DOHH2 (cell line): ENCODE measurements around the gene AJAP1.
"Not testable (repeated sequence)": the region's sequence is repeated elsewhere in the genome, so short reads cannot be mapped to it uniquely, and the experiment has no call there.

ENCODE experiments used
- H3F3A ChIP-seq: fragments of 200-600 bp; sonication (generic), shearing (Covaris generic); 2 replicates; pipeline ENCODE4 v1.6.0; 2016; ENCODE audit warnings: antibody characterized with exemption, mild to moderate bottlenecking; ENCODE audit not compliant: control insufficient read depth, insufficient read depth
- H3K27ac ChIP-seq: fragments of 200-600 bp; sonication (generic); 2 replicates; pipeline ENCODE4 v1.5.1; 2014; ENCODE audit warnings: low read depth, mild to moderate bottlenecking, low read length, moderate library complexity
- H3K27me3 ChIP-seq: fragments of 200-600 bp; sonication (generic); 2 replicates; pipeline ENCODE4 v1.6.1; 2014; ENCODE audit warnings: mild to moderate bottlenecking, low read length, mixed read lengths; ENCODE audit not compliant: control insufficient read depth
- H3K36me3 ChIP-seq: fragments of 200-600 bp; sonication (generic); 2 replicates; pipeline ENCODE4 v1.6.1; 2014; ENCODE audit warnings: mild to moderate bottlenecking, low read length, moderate library complexity, mixed read lengths; ENCODE audit not compliant: control insufficient read depth
- H3K4me1 ChIP-seq: fragments of 200-600 bp; sonication (generic); 2 replicates; pipeline ENCODE4 v1.6.1; 2014; ENCODE audit warnings: mild to moderate bottlenecking, low read length, mixed read lengths; ENCODE audit not compliant: control insufficient read depth
- H3K4me2 ChIP-seq: fragments of 200-600 bp; sonication (generic); 2 replicates; pipeline ENCODE4 v1.6.0; 2014; ENCODE audit warnings: mild to moderate bottlenecking, low read length, moderate library complexity
- H3K4me3 ChIP-seq: fragments of 200-600 bp; sonication (generic); 2 replicates; pipeline ENCODE4 v1.5.1; 2014; ENCODE audit warnings: mild to moderate bottlenecking, low read length, mixed read lengths
- H3K79me2 ChIP-seq: fragments of 200-600 bp; sonication (generic); 2 replicates; pipeline ENCODE4 v1.6.1; 2014; ENCODE audit warnings: mild to moderate bottlenecking, low read length, mixed read lengths; ENCODE audit not compliant: control insufficient read depth
- H3K9me2 ChIP-seq: fragments of 200-600 bp; sonication (generic); replicated peaks from 2 replicates; pipeline ENCODE4 v1.6.1; 2014; ENCODE audit warnings: mild to moderate bottlenecking, low read length, mixed read lengths; ENCODE audit not compliant: control insufficient read depth
- H3K9me3 ChIP-seq: fragments of 200-600 bp; sonication (generic); 2 replicates; pipeline ENCODE4 v1.6.1; 2014; ENCODE audit warnings: antibody characterized with exemption, low read length, mixed read lengths; ENCODE audit not compliant: control insufficient read depth, insufficient read depth
- H4K20me1 ChIP-seq: fragments of 200-600 bp; sonication (generic); 2 replicates; pipeline ENCODE4 v1.6.0; 2014; ENCODE audit warnings: low read depth, mild to moderate bottlenecking, antibody characterized with exemption, low read length, moderate library complexity; ENCODE audit not compliant: control insufficient read depth, insufficient read depth
- EZH2phosphoT487 ChIP-seq: fragments of 200-600 bp; sonication (generic); IDR thresholded peaks from 2 replicates; pipeline ENCODE4 v1.6.1; 2017; ENCODE audit warnings: borderline replicate concordance, mild to moderate bottlenecking, antibody characterized with exemption, low read length, moderate library complexity, mixed read lengths
- TF ChIP-seq, protein P1 (sequence below): fragments of 200-600 bp; sonication (generic); IDR thresholded peaks from one replicate; pipeline ENCODE4 v1.5.1; 2014; ENCODE audit warnings: antibody characterized with exemption, mild to moderate bottlenecking, low read depth, low read length; ENCODE audit not compliant: poor library complexity, severe bottlenecking

AJAP1 gene

DNA sequence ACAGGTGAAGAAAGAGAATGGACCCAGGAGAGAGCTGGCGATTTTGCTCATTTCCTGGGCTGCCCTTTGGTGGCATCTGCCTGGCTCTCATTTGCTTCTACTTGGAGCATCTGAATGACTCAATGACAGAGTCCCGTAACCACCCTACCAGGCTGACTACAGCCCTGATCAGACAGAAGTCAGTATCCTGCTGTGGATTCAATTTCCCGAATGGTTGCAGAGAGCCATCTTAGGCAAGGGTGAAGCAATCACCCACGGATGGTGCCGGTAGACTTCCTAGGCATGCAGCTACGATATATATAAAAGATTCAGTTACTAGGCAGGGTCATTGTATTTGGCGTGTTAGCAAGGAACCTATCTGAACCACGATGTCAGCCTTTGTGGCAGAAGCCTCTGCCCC lies 10.2 kb downstream of the AJAP1 start:
- Histone ChIP-seq H3K9me2 (no peaks in the 10 kb centered on the region), H3F3A (no peaks in the 10 kb centered on the region), H4K20me1 (no peaks in the 10 kb centered on the region), H3K79me2 (no peaks in the 10 kb centered on the region), H3K4me2 (no peak overlapping the region), H3K9me3 (no peaks in the 10 kb centered on the region), H3K27ac (no peak overlapping the region), H3K4me1 (no peaks in the 10 kb centered on the region), H3K27me3 (peaks cover 8% of the 10 kb centered on the region; the same call in 1 of the 2 replicates), H3K4me3 (no peak overlapping the region), H3K36me3 (no peaks in the 10 kb centered on the region)
- TF ChIP-seq, protein P1, sequence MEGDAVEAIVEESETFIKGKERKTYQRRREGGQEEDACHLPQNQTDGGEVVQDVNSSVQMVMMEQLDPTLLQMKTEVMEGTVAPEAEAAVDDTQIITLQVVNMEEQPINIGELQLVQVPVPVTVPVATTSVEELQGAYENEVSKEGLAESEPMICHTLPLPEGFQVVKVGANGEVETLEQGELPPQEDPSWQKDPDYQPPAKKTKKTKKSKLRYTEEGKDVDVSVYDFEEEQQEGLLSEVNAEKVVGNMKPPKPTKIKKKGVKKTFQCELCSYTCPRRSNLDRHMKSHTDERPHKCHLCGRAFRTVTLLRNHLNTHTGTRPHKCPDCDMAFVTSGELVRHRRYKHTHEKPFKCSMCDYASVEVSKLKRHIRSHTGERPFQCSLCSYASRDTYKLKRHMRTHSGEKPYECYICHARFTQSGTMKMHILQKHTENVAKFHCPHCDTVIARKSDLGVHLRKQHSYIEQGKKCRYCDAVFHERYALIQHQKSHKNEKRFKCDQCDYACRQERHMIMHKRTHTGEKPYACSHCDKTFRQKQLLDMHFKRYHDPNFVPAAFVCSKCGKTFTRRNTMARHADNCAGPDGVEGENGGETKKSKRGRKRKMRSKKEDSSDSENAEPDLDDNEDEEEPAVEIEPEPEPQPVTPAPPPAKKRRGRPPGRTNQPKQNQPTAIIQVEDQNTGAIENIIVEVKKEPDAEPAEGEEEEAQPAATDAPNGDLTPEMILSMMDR, result no peak
- no peak for TF ChIP-seq EZH2phosphoT487

DNA sequence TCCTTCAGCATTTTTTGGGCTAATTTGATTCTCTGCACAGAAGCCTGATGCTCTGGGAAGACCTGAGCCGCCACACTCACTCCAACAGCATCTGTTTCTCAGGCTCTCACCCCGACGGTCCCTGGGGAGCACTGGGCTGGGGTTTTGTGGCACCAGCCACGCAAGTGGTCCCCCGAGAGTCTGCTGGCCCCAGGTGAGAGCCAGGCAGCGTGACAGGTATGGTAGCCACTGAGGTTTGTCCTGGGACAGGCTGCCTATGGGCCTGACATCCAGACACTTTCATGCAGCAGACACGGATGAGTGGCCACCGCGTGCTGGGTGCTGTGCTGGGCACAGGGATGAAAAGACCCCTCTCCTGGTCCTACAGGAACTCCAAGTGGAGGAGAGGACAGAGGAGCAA lies 11.0 kb downstream of the AJAP1 start:
- Histone ChIP-seq H3K4me1 (no peaks in the 10 kb centered on the region), H3K9me3 (no peaks in the 10 kb centered on the region), H3K79me2 (no peaks in the 10 kb centered on the region), H4K20me1 (no peaks in the 10 kb centered on the region), H3K4me3 (no peak overlapping the region), H3K36me3 (no peaks in the 10 kb centered on the region), H3K4me2 (no peak overlapping the region), H3K9me2 (no peaks in the 10 kb centered on the region), H3K27me3 (peaks cover 4% of the 10 kb centered on the region; the same call in 1 of the 2 replicates), H3F3A (no peaks in the 10 kb centered on the region), H3K27ac (no peak overlapping the region)
- TF ChIP-seq, protein P1, result no peak
- TF ChIP-seq EZH2phosphoT487, result no peak

DNA sequence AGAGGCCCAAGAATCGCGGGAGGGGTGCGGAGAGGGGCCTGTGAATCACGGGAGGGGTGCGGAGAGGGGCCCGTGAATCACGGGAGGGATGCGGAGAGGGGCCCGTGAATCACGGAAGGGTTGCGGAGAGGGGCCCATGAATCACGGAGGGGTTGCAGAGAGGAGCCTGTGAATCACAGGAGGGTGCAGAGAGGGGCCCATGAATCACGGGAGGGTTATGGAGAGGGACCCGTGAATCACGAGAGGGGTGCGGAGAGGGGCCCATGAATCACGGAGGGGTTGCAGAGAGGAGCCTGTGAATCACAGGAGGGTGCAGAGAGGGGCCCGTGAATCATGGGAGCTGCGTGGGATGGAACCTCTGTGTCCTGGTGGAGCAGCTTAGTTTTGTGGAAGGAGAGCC lies 12.3 kb downstream of the AJAP1 start:
- H3K4me1 ChIP-seq, H3K27ac ChIP-seq, H3K9me2 ChIP-seq: not testable (repeated sequence)

DNA sequence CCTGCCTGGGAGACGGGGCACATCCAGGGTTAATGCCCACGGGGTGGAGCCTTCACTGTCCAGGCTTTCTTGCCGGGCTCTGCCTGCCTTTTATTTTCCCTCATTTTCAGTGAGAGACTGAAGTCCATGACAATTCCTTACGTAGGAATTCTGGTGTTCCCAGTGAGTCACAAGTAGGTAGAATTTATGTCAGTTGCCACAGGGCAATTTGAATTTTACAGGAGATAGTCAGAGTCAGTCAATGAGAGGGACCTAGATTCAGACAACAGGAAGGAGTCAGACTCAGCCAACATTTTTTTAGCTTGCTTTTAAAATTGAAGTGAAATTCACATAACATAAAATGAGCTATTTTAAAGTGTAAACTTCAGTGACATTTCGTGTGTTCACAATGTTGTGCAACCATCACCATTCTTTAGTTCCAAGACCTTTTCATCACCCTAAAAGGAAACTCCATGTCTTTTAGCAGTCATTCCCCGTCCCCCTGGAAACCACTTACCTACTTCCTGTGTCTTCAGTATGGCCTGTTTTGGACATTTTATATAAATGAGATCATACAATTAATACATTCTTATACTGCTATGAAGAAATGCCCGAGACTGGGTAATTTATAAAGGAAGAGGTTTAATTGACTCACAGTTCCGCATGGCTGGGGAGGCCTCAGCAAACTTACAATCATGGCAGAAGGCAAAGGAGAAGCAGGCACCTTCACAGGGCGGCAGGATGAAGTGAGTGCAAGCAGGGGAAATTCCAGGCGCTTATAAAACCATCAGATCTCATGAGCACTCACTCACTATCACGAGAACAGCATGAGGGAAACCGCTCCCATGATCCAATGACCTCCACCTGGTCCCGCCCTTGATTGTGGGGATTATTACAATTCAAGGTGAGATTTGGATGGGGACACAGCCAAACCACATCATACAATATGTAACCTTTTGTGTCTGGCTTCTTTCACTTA lies 14.6 kb downstream of the AJAP1 start:
- Histone ChIP-seq H3K9me2 (no peaks in the 10 kb centered on the region), H3K79me2 (no peaks in the 10 kb centered on the region), H3K4me1 (no peaks in the 10 kb centered on the region), H3K27me3 (no peaks in the 10 kb centered on the region), H4K20me1 (no peaks in the 10 kb centered on the region), H3K36me3 (no peaks in the 10 kb centered on the region), H3K9me3 (no peaks in the 10 kb centered on the region), H3F3A (no peaks in the 10 kb centered on the region), H3K27ac (no peak overlapping the region), H3K4me2 (no peak overlapping the region), H3K4me3 (no peak overlapping the region)
- TF ChIP-seq, protein P1, result no peak
- no peak for TF ChIP-seq EZH2phosphoT487

More for the DNA sequence above, 12.3 kb downstream of the AJAP1 start:
- H4K20me1 ChIP-seq, H3F3A ChIP-seq, H3K4me2 ChIP-seq, H3K36me3 ChIP-seq, H3K79me2 ChIP-seq, H3K9me3 ChIP-seq, H3K27me3 ChIP-seq, H3K4me3 ChIP-seq: not testable (repeated sequence)
